Left renal pelvis (tissue), 4 donors: Measurements from ENCODE around the gene MEN1. TPM values are rescaled to one million over a fixed set of nuclear protein-coding genes. Genes with fewer than 3 reads are reported as not detected.
A peak's percentile ranks its signal among the peaks of the same experiment; 100 is the strongest.

Experiments
- DNase-seq, 4 donors: peaks; one replicate each; pipeline ENCODE4 v3.0.0-alpha.2; 2013; ENCODE audit warnings: low read depth in 4 of 4, low spot score in 3 of 4
- polyA plus RNA-seq, 4 donors: library from polyadenylated mRNA; unstranded; fragments of 120-200 nt; gene quantifications; one replicate each; pipeline ENCODE4 v1.2.1, GENCODE V29; 2013; ENCODE audit not compliant: insufficient read length in 4 of 4

MEN1 gene
- polyA plus RNA-seq, 4 donors = 31.4 to 50.8 (median 36.5) TPM

- DNase-seq = no peak
These were observed 44.3 kb downstream of the MEN1 start for GRCh38 chr11:64765851-64766665.

- DNase-seq = no peak
These were observed 45.0 kb downstream of the MEN1 start for GRCh38 chr11:64765291-64765850.

GRCh38 chr11:64764753-64765152, 45.6 kb downstream of the MEN1 start:
- no peak for DNase-seq

- no peak for DNase-seq
These were observed 46.2 kb downstream of the MEN1 start for GRCh38 chr11:64764040-64764611.

GRCh38 chr11:64763526-64764039, 46.8 kb downstream of the MEN1 start:
- DNase-seq = no peak

- peak in 1 of 4 donors; percentile 85 for DNase-seq
These were observed 47.5 kb downstream of the MEN1 start for GRCh38 chr11:64762674-64763525.

GRCh38 chr11:64762277-64762673, 48.1 kb downstream of the MEN1 start:
- no peak for DNase-seq

GRCh38 chr11:64760759-64761420, 49.5 kb downstream of the MEN1 start:
- DNase-seq = no peak

GRCh38 chr11:64759722-64760719, 50.3 kb downstream of the MEN1 start, which contains the start of gene PYGM:
TSS of gene PYGM (minus strand) at chr11:64759974. CDS start at chr11:64759898, 76 bp downstream.
- no peak for DNase-seq

- DNase-seq = no peak
These were observed 51.1 kb downstream of the MEN1 start for GRCh38 chr11:64759131-64759721.

GRCh38 chr11:64758330-64759079, 51.8 kb downstream of the MEN1 start:
- DNase-seq = no peak

GRCh38 chr11:64757549-64758329, 52.6 kb downstream of the MEN1 start:
- DNase-seq = no peak

- no peak for DNase-seq
These were observed 54.5 kb downstream of the MEN1 start for GRCh38 chr11:64755681-64756361.

- DNase-seq = no peak
These were observed 55.3 kb downstream of the MEN1 start for GRCh38 chr11:64754919-64755662.

- DNase-seq = no peak
These were observed 56.0 kb downstream of the MEN1 start for GRCh38 chr11:64754124-64754918.
